PC-3 (cell line): ENCODE measurements around the gene SUMO3. TPM values are rescaled to one million over a fixed set of nuclear protein-coding genes. Genes with fewer than 3 reads are reported as not detected.

Experiments used
- ATAC-seq: fragments of 200-7000 bp; cut with Tn5 transposase; 2 replicates; pipeline ENCODE4 v1.9.1; 2020; ENCODE audit warnings: mild to moderate bottlenecking, moderate library complexity
- BruUV-seq: library from RNA; stranded (reverse); fragments of 400-500 nt; replicated peaks from 2 replicates; lab custom pipeline; 2021; lab: Mats Ljungman, UMichigan
- CTCF ChIA-PET: fragments of 300-600 bp; sonication (Branson Sonifier 250); formaldehyde crosslinking; loops from one replicate; lab custom pipeline; 2022; ENCODE audit warnings: antibody characterized with exemption; lab: Charles Lee
- POLR2A ChIA-PET: fragments of 300-600 bp; sonication (Branson Sonifier 250); formaldehyde crosslinking; loops from one replicate; lab custom pipeline; 2022; ENCODE audit warnings: antibody characterized with exemption; ENCODE audit not compliant: unreplicated experiment; lab: Charles Lee
- DNase-seq: peaks from one replicate; pipeline ENCODE4 v3.0.0-alpha.2; 2015
- H2AFZ ChIP-seq: fragments of 300-600 bp; sonication (generic); 2 replicates; pipeline ENCODE4 v1.6.0; 2016; ENCODE audit warnings: antibody characterized with exemption, low read length
- H3F3A ChIP-seq: fragments of 300-600 bp; sonication (generic); one replicate; pipeline ENCODE4 v1.6.0; 2017; ENCODE audit warnings: antibody characterized with exemption, low read length, control low read depth, mild to moderate bottlenecking; ENCODE audit not compliant: unreplicated experiment
- H3K27ac ChIP-seq: fragments of 300-600 bp; sonication (generic); 2 replicates; pipeline ENCODE4 v1.5.1; 2016; ENCODE audit warnings: mild to moderate bottlenecking, low read length
- H3K27me3 ChIP-seq: fragments of 300-600 bp; sonication (generic); 2 replicates; pipeline ENCODE4 v1.6.1; 2016; ENCODE audit warnings: low read length, mixed read lengths
- H3K36me3 ChIP-seq: fragments of 300-600 bp; sonication (generic); 2 replicates; pipeline ENCODE4 v1.6.1; 2016; ENCODE audit warnings: low read depth, mixed run types, low read length, mixed read lengths
- H3K4me1 ChIP-seq: fragments of 300-600 bp; sonication (generic); 2 replicates; pipeline ENCODE4 v1.5.1; 2016; ENCODE audit warnings: low read length; ENCODE audit not compliant: insufficient read depth
- H3K4me2 ChIP-seq: fragments of 300-600 bp; sonication (generic); 2 replicates; pipeline ENCODE4 v1.6.0; 2016; ENCODE audit warnings: low read length
- H3K4me3 ChIP-seq: fragments of 300-600 bp; sonication (generic); 2 replicates; pipeline ENCODE4 v1.5.1; 2016; ENCODE audit warnings: mild to moderate bottlenecking, low read length, mixed read lengths
- H3K79me2 ChIP-seq: fragments of 300-600 bp; sonication (generic); 2 replicates; pipeline ENCODE4 v1.6.1; 2017; ENCODE audit warnings: low read length, mixed read lengths
- H3K9ac ChIP-seq: fragments of 300-600 bp; sonication (generic); 2 replicates; pipeline ENCODE4 v1.6.0; 2016; ENCODE audit warnings: mild to moderate bottlenecking, low read length
- H3K9me2 ChIP-seq: fragments of 300-600 bp; sonication (generic); replicated peaks from 2 replicates; pipeline ENCODE4 v1.6.1; 2016; ENCODE audit warnings: mixed run types, low read length, mixed read lengths
- H3K9me3 ChIP-seq: fragments of 300-600 bp; sonication (generic); 2 replicates; pipeline ENCODE4 v1.6.1; 2016; ENCODE audit warnings: low read length, mixed read lengths
- H4K20me1 ChIP-seq: fragments of 300-600 bp; sonication (generic); 2 replicates; pipeline ENCODE4 v1.6.1; 2016; ENCODE audit warnings: low read length, mixed read lengths
- EZH2 ChIP-seq: fragments of 300-600 bp; sonication (generic); IDR thresholded peaks from one replicate; pipeline ENCODE4 v1.6.1; 2017; ENCODE audit warnings: antibody characterized with exemption, mild to moderate bottlenecking, low read length; ENCODE audit not compliant: unreplicated experiment
- EZH2phosphoT487 ChIP-seq: fragments of 300-600 bp; sonication (generic); IDR thresholded peaks from 2 replicates; pipeline ENCODE4 v1.6.1; 2018; ENCODE audit warnings: mild to moderate bottlenecking, antibody characterized with exemption, low read length, borderline replicate concordance
- intact Hi-C: fragments of 100-400 bp; cut with micrococcal nuclease; formaldehyde crosslinking; loops from 2 replicates; pipeline ENCODE4 v1.9.0; 2023
- total RNA-seq: library from RNA; depleted of rRNA; stranded (reverse); fragments of >200 nt; gene quantifications from 2 replicates; pipeline ENCODE4 v1.2.3, GENCODE V29; 2014
- TF ChIP-seq, protein P1 (sequence below): fragments of 300-600 bp; sonication (generic); conservative IDR thresholded peaks from 2 replicates; pipeline ENCODE4 v1.5.1; 2017; ENCODE audit warnings: antibody characterized with exemption, low read depth, mild to moderate bottlenecking, low read length

Gene SUMO3
- total RNA-seq, 1 experiment from 2014 or later: 242 TPM

DNA sequence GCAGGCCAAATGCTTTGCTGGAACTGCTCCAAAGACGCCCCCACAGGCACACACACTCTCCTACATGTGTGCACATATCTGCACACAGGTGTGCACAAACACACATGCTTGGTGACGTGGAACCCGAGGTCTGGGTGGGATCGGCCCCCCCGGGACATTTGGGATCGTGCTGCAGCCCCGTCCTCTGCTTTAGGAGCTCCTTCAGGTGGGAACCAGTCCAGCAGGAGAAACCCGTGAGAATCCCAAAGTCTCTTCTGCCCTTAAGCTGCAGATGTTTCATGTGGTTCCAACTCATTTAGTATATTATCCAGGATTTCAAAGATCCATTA, 54.8 kb downstream of the SUMO3 start:
- Histone ChIP-seq H3K4me3 (no peak overlapping the region), H3K36me3 (no peaks in the 10 kb centered on the region), H4K20me1 (no peaks in the 10 kb centered on the region), H3K9me3 (no peaks in the 10 kb centered on the region), H3K27me3 (no peaks in the 10 kb centered on the region), H3K79me2 (no peaks in the 10 kb centered on the region), H3K4me2 (no peak overlapping the region), H2AFZ (no peak overlapping the region), H3K9me2 (no peaks in the 10 kb centered on the region), H3F3A (peaks cover 8% of the 10 kb centered on the region), H3K27ac (no peak overlapping the region), H3K9ac (no peak overlapping the region), H3K4me1 (peaks cover 30% of the 10 kb centered on the region)
- intact Hi-C loops: no loop called here
- ATAC-seq: no peak
- no TSS peak for BruUV-seq
- POLR2A ChIA-PET: no interaction called here
- TF ChIP-seq EZH2phosphoT487 (no peak), EZH2 (no peak)
- TF ChIP-seq, protein P1, sequence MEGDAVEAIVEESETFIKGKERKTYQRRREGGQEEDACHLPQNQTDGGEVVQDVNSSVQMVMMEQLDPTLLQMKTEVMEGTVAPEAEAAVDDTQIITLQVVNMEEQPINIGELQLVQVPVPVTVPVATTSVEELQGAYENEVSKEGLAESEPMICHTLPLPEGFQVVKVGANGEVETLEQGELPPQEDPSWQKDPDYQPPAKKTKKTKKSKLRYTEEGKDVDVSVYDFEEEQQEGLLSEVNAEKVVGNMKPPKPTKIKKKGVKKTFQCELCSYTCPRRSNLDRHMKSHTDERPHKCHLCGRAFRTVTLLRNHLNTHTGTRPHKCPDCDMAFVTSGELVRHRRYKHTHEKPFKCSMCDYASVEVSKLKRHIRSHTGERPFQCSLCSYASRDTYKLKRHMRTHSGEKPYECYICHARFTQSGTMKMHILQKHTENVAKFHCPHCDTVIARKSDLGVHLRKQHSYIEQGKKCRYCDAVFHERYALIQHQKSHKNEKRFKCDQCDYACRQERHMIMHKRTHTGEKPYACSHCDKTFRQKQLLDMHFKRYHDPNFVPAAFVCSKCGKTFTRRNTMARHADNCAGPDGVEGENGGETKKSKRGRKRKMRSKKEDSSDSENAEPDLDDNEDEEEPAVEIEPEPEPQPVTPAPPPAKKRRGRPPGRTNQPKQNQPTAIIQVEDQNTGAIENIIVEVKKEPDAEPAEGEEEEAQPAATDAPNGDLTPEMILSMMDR: no peak
- DNase-seq: no peak
- CTCF ChIA-PET: interaction anchor here (0.5 kb wide), 1 partner anchor 21 kb away, joined by 3 read pairs; no protein-coding TSS in a partner anchor

DNA sequence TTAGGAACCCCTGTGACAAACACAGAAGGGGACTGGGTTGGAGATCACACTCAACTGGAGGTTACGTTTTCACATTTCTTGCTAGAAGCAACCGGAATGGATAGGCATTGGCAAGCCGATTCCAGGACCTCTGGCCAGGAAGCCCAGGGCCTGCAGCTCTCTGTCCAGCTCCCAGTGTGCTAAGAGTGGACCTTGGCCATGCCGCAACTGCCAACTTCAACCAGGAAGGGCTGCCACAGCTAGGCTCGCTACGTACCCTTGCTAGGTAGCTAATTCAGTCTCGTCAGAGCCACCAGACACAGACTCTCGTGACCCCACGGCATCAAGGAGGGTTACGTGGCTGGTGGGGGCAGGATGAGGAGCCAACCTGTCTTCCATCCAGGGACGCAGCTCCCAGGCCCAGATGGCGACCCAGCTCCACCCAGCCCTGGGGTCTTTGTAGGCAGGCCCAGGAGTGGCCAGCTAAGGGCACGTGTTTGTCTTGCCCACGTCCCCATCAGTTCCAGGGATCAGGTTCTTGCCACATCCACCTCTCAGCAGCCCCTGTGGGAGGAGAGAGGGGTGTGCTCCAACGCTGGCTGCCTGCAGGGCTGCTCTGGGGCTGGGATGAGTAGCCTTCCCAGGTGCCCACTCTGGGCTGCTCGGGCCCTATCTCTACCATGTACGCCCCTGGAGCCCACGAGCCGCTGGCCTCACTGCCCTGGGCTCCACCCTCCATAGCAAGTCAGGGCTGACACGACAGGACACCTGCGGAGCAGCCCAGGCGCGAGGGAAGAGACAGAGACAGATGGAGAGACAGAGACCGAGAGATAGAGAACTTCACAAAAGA, 55.4 kb downstream of the SUMO3 start:
- ATAC-seq: no peak
- H3K27me3 ChIP-seq: no peaks in the 10 kb centered on the region
- no TSS peak for BruUV-seq

DNA sequence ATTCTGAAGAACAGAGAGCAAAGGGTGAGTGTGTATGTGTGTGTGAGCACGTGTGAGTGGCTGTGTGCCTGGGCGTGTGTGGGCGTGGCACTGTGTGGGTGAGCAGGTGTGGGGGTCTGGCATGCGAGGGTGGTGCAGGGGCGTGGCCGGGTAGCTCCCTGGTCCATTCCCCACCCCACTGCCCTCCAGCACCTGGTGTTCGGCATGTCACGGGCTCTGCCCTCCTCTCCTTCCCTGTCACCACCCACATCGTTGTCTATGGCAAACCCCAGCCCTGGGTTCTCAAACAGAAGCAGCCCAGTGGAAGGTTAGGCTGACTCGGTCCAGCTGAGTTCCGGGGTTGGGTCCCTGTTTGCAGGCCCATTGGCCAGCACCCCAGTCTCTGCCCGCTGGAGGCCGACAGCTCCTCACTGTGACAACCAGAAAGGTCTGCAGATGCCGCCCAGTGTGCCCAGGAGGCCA, 56.1 kb downstream of the SUMO3 start:
- Histone ChIP-seq H3K4me2 (no peak overlapping the region), H4K20me1 (no peaks in the 10 kb centered on the region), H3K9me3 (no peaks in the 10 kb centered on the region), H3K4me1 (peaks cover 25% of the 10 kb centered on the region), H2AFZ (no peak overlapping the region), H3K9me2 (no peaks in the 10 kb centered on the region), H3K27ac (no peak overlapping the region), H3K27me3 (no peaks in the 10 kb centered on the region), H3K79me2 (no peaks in the 10 kb centered on the region), H3K4me3 (no peak overlapping the region), H3F3A (peaks cover 8% of the 10 kb centered on the region), H3K9ac (no peak overlapping the region), H3K36me3 (no peaks in the 10 kb centered on the region)
- no TSS peak for BruUV-seq
- ChIA-PET POLR2A (no interaction called here), CTCF (interaction anchor here (0.6 kb wide), 1 partner anchor 423 kb away, joined by 9 read pairs; the partner anchor contains the start of gene CFAP410)
- intact Hi-C loops: no loop called here
- no peak for DNase-seq
- ATAC-seq: no peak
- TF ChIP-seq, protein P1: no peak
- TF ChIP-seq EZH2 (no peak), EZH2phosphoT487 (no peak)

More for the DNA sequence above, 55.4 kb downstream of the SUMO3 start:
- no peak overlapping the region for H3K9ac ChIP-seq
- TF ChIP-seq EZH2: no peak
- H3K27ac ChIP-seq: no peak overlapping the region
- CTCF ChIA-PET: no interaction called here
- no peaks in the 10 kb centered on the region for H3K79me2 ChIP-seq
- H3K36me3 ChIP-seq: no peaks in the 10 kb centered on the region
- peaks cover 30% of the 10 kb centered on the region for H3K4me1 ChIP-seq
- H2AFZ ChIP-seq: no peak overlapping the region
- no peak for DNase-seq
- H3K9me3 ChIP-seq: no peaks in the 10 kb centered on the region
- peaks cover 8% of the 10 kb centered on the region for H3F3A ChIP-seq
- intact Hi-C loops: no loop called here
- no peak overlapping the region for H3K4me3 ChIP-seq
- POLR2A ChIA-PET: no interaction called here
- no peaks in the 10 kb centered on the region for H4K20me1 ChIP-seq
- no peak overlapping the region for H3K4me2 ChIP-seq
- H3K9me2 ChIP-seq: no peaks in the 10 kb centered on the region
